ENCODE data around the gene IL4R.
A peak's percentile ranks its signal among the peaks of the same experiment; 100 is the strongest.
"Not testable (repeated sequence)": the region's sequence is repeated elsewhere in the genome, so short reads cannot be mapped to it uniquely, and the experiment has no call there.

IL4R gene

DNA sequence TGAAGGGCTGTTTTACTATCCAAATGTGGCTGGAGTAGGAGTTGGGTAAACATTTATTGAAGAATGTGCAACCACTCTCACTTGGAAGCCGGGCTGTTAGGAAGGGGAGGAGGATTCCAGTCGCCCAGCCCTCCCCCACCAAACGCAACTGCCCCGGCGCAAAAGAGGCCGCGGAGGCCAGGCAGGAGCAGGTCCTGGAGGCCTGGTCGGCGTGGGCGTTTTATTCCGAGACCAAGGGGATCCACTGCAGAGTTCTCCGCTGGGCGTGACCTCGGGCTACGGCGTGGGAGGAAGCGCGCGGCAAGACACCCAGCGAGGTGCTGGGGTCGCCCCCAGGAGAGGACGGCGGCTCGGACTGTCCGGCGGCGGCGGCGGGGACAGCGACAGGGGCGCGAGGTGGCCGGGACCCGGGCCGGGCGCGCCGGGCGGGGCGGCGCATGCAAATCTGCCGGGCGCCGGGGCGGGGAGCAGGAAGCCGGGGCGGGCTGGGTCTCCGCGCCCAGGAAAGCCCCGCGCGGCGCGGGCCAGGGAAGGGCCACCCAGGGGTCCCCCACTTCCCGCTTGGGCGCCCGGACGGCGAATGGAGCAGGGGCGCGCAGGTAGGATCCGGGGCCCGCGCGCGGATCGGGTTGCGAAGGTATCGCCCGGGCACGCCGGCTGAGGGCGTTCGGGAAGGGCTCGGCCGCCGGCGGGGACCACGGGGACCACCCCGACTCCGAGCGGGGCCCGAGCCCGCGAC lies at the start of gene IL4R:
Gene IL4R (plus strand): TSS at position 553 of the 739 bp plus-strand sequence. CDS start 26,230 bp downstream, outside the sequence.
- DNase-seq (ENCODE audit: low read depth in 2 of 2): peak in 1 of 2 experiments; percentile 20

DNA sequence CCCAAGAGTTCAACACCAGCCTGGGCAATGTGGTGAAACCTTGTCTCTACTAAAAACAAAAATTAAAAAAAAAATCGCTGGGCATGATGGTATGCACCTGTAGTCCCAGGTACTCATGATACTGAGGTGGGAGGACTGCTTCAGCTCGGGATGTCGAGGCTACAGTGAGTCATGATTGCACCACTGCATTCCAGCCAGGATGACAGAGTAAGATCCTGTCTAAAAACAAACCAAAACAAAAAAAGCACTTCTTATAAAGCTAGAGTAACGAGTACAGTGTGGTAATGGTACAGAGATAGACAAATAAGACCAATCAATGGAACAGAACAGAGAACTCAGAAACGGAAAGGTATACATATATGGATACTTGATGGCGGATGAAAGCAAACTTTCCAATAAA lies 49.6 kb upstream of the IL4R start:
- DNase-seq (ENCODE audit: low read depth in 2 of 2): no peak

DNA sequence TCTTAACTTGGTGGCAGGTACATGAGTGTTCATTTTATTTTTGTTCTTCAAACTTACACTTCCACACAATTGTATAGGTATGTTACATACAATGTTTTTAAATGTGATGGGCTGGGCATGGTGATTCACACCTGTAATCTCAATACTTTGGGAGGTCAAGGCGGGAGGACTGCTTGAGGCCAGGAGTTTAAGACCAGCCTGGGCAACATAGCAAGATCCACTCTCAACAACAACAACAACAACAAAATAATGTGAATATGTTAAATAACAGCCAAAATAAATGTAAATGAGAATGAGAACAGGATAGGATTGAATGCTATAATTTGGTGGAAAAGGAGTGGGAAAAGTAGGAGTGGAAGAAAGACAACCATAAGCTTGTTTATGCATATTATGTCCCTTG lies 47.8 kb upstream of the IL4R start:
- no peak for DNase-seq (ENCODE audit: low read depth in 2 of 2)

GRCh38 chr16:27267037-27267677 lies 46.6 kb upstream of the IL4R start:
- DNase-seq (ENCODE audit: low read depth in 2 of 2): no peak

DNA sequence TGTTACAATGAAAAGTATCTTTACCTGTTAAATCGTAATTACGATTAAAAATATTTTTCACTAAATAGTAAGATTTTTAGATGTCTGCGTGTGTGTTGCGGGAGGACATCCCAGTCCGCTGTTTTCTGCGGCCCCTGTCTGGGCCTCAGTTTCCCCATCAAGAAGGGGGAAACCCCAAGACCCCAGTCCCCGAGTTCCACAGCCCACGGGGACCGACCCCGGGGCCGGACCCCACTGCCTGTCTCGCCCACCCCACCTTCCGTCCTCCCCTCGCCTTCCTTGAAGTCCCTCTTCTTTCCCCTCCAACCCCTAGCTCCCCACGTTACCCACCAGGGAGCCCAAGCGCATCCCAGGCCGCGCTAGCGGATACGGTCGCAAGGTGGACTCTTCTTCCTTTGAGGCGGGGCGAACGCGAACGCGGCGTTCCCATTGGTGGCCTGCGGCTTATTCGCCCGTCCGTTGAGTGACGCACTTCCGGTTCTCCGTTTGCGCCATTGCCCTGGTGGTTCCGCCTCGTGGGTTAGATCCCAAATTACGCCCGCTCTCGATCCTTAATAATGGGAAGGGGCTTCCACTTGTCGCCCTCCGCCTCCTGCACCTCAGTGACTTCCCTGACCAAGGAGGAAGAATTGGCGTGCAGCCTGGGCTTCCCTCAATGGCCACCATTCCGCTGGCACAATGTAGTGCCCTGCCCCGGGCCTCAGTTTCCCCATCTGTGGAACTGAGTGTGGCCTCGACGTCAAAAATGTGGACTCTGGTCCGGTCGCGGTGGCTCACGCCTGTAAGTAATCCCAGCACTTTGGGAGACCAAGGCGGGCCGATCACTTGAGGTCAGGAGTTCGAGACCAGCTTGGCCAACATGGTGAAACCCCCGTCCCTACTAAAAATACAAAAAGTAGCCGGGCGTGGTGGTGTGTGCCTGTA lies 45.1 kb upstream of the IL4R start, which contains the start of gene NSMCE1:
Gene NSMCE1 (minus strand): TSS at position 397 of the 924 bp plus-strand sequence. CDS start 11,202 bp downstream, outside the sequence.
- peak; percentile 92 for DNase-seq (ENCODE audit: low read depth in 2 of 2)

DNA sequence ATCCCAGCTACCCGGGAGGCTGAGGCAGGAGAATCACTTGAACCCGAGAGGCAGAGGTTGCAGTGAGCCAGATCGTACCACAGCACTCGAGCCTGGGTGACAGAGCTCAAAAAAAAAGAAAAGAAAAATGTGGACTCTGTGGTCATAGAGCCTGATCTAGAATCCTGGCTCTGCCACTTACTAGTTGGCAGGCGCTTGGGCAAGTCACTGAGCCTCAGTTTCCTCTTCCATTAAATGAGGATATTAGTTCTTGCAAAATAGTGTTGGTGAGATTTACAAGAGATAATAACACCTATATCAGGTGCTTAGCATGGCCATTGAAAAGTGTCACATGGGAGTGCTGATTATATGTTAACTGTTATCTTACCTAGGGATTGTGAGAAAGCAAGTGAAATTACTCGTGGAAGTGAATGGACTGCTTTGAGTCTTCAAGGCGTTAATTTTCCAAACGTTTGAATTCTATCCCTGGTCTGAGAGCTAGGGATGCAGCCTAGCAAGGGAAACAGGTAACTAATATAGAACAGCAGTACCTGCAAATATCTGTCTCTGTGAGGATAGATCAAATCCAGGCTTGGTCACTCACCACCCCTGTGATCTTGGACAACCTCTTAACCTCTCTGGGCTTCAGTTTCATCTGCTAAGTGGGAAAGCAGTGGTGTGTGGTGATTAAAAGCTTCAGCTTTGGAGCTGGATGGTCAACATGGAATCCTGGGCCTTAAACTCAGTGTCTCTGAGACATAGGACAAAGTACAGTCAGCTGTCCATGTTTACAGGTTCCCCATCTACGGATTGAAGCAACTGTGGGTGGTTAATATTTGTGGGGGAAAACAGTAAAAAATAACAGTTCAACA lies 44.2 kb upstream of the IL4R start:
- DNase-seq (ENCODE audit: low read depth in 2 of 2): no peak

DNA sequence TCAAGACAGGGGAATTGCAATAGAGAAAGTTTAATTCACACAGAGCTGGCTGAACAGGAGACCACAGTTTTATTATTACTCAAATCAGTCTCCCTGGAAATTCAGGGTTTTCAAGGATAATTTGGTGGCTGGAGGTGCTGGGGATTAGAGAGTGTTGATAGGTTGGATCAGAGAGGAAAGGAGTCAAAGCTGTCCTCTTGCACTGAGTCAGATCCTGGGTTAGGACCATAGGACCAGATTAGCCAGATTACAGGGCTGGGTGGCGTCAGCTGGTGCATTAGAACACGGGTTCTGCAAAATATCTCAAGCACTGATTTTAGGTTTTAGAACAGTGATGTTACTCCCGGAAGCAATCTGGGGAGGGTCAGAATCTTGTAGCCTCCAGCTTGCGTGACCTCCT lies 43.4 kb upstream of the IL4R start:
- no peak for DNase-seq (ENCODE audit: low read depth in 2 of 2)

DNA sequence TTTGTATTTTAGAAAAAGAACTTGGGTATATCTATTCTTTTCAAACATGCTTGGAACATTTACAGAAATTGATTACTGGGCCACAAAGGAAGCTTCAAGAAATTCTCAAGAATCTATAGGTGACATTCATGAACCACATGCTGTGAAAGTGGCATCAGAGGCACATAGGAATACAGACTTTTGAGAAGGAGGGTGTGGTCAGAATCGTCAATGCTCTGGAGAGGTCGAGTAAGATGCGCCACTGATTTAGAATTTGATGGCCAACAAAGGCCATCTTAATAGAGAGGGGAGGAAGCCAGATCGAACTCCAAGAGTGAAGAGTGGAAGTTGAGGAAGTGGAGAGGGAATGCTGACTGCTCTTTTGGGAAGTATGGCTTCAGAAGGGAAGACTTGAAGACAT lies 41.7 kb upstream of the IL4R start:
- DNase-seq (ENCODE audit: low read depth in 2 of 2): no peak

DNA sequence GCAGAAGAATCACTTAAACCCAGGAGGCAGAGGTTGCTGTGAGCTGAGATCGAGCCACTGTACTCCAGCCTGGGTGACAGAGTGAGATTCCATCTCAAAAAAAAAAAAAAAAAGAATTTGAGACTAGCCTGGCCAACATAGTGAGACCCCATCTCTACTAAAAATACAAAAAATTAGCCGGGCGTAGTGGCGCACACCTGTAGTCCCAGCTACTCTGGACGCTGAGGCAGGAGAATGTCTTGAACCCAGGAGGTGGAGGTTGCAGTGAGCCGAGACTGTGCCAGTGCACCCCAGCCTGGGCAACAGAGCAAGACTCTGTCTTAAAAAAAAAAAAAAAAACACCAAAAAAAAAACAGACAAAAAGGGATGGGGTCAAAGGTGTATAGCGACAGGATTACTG lies 41.1 kb upstream of the IL4R start:
- not testable (repeated sequence) for DNase-seq (ENCODE audit: low read depth in 2 of 2)

GRCh38 chr16:27273330-27273669 lies 40.5 kb upstream of the IL4R start:
- DNase-seq (ENCODE audit: low read depth in 2 of 2): no peak

DNA sequence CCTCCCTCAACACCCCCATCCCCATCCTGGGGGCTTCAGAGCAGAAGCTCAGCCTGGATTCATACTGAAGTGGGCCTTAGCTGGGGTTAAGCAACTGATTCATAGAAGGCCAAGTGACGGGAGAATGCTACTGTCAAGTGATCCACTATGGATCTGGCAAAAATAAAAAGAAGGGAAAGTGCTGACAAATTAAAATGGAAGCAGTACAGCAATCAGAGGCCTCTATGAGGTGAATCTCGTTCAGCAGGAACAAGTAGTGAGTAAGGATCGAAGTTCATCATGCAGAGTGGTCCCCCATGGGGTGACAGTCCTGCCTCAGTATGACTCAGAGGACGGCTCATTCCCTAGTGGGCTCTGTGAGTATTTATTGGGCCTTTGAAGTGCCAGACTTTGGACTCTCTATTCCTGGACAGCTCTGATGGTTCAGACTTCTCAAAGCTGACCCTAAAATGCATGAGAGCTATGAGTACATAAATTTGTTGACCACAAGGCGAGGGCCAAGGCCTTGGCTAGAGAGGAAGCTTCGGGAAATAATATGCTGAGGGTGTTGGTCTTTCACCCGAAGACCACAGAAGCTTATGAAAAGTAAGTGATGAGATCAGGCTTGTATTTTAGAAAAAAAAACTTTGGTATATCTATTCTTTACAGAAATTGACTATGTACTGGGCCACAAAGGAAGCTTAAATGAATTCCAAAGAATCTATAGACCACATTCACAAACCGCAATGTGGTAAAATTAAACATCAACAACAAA lies 39.9 kb upstream of the IL4R start:
- no peak for DNase-seq (ENCODE audit: low read depth in 2 of 2)

- DNase-seq (ENCODE audit: low read depth in 2 of 2): not testable (repeated sequence)
Observed at GRCh38 chr16:27274424-27274874, 39.3 kb upstream of the IL4R start.

DNA sequence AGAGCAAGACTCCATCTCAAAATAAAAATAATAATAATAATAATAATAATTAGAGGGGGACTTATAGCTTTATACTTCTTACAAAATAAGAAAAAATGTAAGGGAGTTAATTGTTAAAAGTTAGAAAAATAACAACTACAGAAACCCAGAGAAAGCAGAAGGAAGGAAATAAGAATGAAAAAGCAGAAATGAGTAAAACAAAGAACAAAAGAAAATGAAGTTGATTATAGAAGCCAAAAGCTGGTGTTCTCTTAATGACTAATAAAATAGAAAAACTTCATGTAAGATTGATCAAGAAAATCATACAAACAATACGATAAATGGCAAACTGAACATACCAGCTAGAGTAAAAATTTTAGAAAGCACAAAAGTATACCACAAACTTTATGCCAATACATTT lies 38.4 kb upstream of the IL4R start:
- DNase-seq (ENCODE audit: low read depth in 2 of 2): no peak

DNA sequence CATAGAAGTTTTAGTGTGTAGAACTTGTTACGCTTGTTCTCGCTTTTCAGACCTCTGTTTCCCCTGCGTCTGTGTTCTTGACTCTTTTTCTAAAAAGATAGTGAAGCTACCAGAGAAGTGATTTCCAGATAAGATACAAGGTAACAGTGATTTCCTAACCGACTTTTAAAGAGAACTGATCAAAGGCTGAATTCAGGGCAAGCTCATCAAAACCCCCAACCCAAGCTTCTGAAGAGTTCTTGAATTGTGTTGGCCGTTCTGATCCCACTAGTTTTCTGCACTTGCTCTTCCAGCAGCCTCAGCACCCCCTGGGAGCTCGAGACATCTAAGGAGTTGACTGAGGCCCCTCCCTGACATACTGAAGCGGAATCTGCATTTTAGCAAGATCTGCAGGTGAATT lies 32.5 kb upstream of the IL4R start:
- no peak for DNase-seq (ENCODE audit: low read depth in 2 of 2)

- no peak for DNase-seq (ENCODE audit: low read depth in 2 of 2)
Observed at GRCh38 chr16:27284865-27285675, 28.7 kb upstream of the IL4R start.

DNA sequence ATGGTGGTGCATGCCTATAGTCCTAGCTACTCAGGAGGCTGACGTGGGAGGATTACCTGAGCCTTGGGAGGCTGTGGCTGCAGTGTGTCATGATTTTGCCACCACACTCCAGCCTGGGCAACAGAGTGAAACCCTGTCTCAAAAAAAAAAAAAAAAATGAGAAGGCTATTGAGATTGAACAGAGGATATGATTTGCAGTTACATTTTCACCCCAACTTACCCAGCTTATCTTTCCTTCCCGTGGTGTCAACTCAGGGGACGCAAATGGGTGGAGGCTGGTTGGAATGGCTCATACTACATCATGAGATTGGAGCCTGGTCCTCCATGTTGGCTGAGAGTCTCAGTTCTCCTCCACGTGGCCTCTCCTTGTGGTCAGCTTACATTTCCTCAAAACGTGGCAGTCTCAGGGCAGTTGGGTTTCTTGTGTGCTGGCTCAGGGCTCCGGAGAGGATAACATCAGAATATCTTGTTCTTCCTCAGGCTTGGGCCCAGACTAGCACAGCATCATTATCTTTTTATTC lies 28.0 kb upstream of the IL4R start:
- no peak for DNase-seq (ENCODE audit: low read depth in 2 of 2)

DNA sequence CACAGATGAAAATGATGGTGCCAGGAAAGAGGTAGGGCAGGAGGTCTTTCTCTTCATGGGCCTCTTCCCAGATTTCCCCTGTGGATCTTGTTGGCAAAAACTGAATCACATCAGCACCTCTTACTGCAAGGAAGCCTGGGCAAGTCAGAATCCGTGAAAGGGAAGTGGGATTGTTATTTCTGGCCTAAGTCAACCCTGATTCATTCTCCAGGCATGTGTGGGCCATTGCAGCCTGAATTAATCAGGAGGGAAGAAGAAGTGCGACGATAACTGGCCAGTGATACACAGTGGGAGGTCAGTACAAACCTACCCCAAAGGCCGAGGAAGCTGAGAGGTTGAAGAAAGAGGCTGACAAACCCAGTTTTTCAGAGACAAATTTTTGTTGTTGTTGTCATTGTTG lies 27.3 kb upstream of the IL4R start:
- peak; percentile 83 to 85 for DNase-seq (ENCODE audit: low read depth in 2 of 2)

DNA sequence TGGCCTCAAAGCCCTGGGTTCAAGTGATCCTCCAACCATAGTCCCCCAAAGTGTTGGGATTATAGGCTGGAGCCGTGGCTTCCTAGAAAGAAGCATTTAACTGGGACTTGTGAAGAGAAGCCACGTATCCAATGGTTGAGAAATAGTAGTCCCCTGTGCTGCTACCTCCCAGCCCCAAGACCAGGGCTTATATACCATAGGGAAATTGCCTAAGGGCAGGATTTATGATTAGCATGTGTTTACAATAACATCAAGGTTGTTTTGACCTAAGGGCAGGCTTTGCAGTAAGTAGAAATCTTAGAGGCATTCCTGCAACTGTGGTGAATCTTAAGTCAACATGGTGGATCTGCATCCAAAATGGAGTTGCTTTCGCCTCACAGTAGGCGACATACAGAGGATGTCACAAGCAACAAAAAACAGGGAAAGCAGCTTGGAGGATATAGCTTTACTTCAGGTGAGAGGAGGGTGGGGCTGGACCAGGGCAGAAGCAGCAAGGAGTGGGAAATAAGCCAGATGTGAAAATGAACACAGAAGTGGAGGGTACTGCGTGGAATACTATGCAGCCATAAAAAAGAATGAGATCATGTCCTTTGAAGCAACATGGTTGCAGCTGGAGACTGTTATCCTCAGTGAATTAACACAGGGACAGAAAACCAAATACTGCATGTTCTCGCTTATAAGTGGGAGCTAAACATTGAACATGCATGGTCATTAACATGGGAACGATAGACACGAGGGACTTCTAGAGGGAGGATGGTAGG lies 26.5 kb upstream of the IL4R start:
- no peak for DNase-seq (ENCODE audit: low read depth in 2 of 2)

DNA sequence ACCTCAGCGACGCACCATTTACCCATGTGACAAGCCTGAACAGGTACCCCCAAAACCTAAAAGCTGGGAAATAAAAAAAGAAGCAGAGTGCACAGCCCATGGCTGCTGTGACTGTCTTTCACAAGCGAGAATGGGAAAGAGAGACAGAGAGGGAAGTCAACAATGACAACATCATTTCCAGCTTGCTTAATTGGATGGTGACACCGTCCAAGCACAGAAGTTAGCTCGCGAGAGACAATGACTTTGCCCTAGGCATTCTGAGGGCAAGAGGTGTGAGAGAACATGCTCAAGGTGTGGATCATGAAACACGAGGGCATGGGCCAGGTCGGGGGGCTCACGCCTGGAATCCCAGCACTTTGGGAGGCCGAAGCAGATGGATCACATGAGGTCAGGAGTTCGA lies 25.9 kb upstream of the IL4R start:
- no peak for DNase-seq (ENCODE audit: low read depth in 2 of 2)

Measured in fibroblast of skin of left quadriceps (primary cell).